C4-2B (cell line): Measurements from ENCODE around the gene GAREM2.

ENCODE experiments used
- CTCF ChIP-seq: fragments of 450-650 bp; conservative IDR thresholded peaks from 2 replicates; pipeline ENCODE4 v1.5.1; 2017; ENCODE audit warnings: mild to moderate bottlenecking
- ZFX ChIP-seq: fragments of 450-650 bp; IDR thresholded peaks from 2 replicates; pipeline ENCODE4 v1.6.1; 2017

- TF ChIP-seq CTCF (no peak), ZFX (no peak)
Observed at GRCh38 chr2:26189123-26189522, 16.2 kb downstream of the GAREM2 start.
